A549 (cell line): ENCODE measurements around the gene CRMP1.

Source experiments
- CEBPB ChIP-seq, 2 experiments: fragments of >200 bp in 1 of 2; sonication (Bioruptor Twin) in 1 of 2; formaldehyde crosslinking in 1 of 2; IDR thresholded peaks; 2 replicates each; pipeline ENCODE4 v1.6.1; 2012 to 2016
- CTCF ChIP-seq: fragments of >200 bp; sonication (Bioruptor Twin); formaldehyde crosslinking; IDR thresholded peaks from 3 replicates; pipeline ENCODE4 v1.5.1; 2016
- EHMT2 ChIP-seq: fragments of 200-600 bp; sonication (generic); IDR thresholded peaks from 2 replicates; pipeline ENCODE4 v1.6.1; 2016; ENCODE audit warnings: antibody characterized with exemption, low read depth, mild to moderate bottlenecking, moderate library complexity
- HEYL ChIP-seq: fragments of 250-450 bp; sonication (Bioruptor Pico); IDR thresholded peaks from 2 replicates; pipeline ENCODE4 v1.8.0; 2021; ENCODE audit warnings: mild to moderate bottlenecking, moderate library complexity
- PHF8 ChIP-seq: fragments of 200-600 bp; sonication (generic); IDR thresholded peaks from 2 replicates; pipeline ENCODE4 v1.6.1; 2016; ENCODE audit warnings: low read depth, mild to moderate bottlenecking, antibody characterized with exemption, moderate library complexity, borderline replicate concordance
- POLR2A ChIP-seq: IDR thresholded peaks from 2 replicates; pipeline ENCODE4 v1.6.1; 2012; ENCODE audit warnings: mild to moderate bottlenecking, low read length
- RCOR1 ChIP-seq: fragments of 150-350 bp; IDR thresholded peaks from 2 replicates; pipeline ENCODE4 v1.6.1; 2014; ENCODE audit warnings: antibody characterized with exemption, low read length, low read depth
- REST ChIP-seq: fragments of 200-600 bp; sonication (generic); IDR thresholded peaks from 2 replicates; pipeline ENCODE4 v1.6.1; 2016; ENCODE audit warnings: antibody characterized with exemption, mild to moderate bottlenecking, moderate library complexity
- USF2 ChIP-seq: fragments of 450-650 bp; IDR thresholded peaks from 2 replicates; pipeline ENCODE4 v1.6.1; 2014; ENCODE audit warnings: antibody characterized with exemption

GRCh38 chr4:5842456-5842855 lies 50.4 kb downstream of the CRMP1 start:
- no peak for TF ChIP-seq CEBPB (IDR thresholded peaks at IDR 0.05)
- TF ChIP-seq CTCF: no peak
- TF ChIP-seq USF2: no peak
- no peak for TF ChIP-seq POLR2A
- no peak for TF ChIP-seq RCOR1
- TF ChIP-seq PHF8: no peak
- TF ChIP-seq HEYL: no peak
- no peak for TF ChIP-seq EHMT2
- no peak for TF ChIP-seq REST
